ENCODE data around the gene SLC34A2. TPM values are rescaled to one million over a fixed set of nuclear protein-coding genes. Genes with fewer than 3 reads are reported as not detected.

SLC34A2 gene
- total RNA-seq, 1 experiment from 2014 or later: 1.7 TPM

GRCh38 chr4:25637581-25638220, 17.9 kb upstream of the SLC34A2 start (continued):
- TF ChIP-seq STAT6 (CRISPR knock-in tag; conservative IDR thresholded peaks at IDR 0.05; ENCODE audit: low read depth): no peak

GRCh38 chr4:25638221-25638601, 17.4 kb upstream of the SLC34A2 start:
- ATAC-seq (no peak), DNase-seq (ENCODE audit: low spot score) (no peak)
- CTCF ChIA-PET: no interaction called here
- no peak overlapping the region for H3K4me3 Mint-ChIP-seq
- no peaks in the 10 kb centered on the region for H3K36me3 Mint-ChIP-seq
- POLR2A ChIA-PET: interaction anchor here (0.6 kb wide), 1 partner anchor 24 kb away, joined by 3 read pairs; no protein-coding TSS in a partner anchor
- no peak for TF ChIP-seq AR (CRISPR knock-in tag; IDR thresholded peaks at IDR 0.05)
- no peak for TF ChIP-seq PREB (CRISPR knock-in tag; IDR thresholded peaks at IDR 0.05; ENCODE audit: borderline replicate concordance)
- H3K27me3 Mint-ChIP-seq (ENCODE audit: low read depth): peaks cover 2% of the 10 kb centered on the region; the same call in 1 of the 2 replicates
- H3K9me3 Mint-ChIP-seq: peaks cover 6% of the 10 kb centered on the region
- no peaks in the 10 kb centered on the region for H3K4me1 Mint-ChIP-seq
- no peak overlapping the region for H3K27ac Mint-ChIP-seq

GRCh38 chr4:25638806-25639205, 16.8 kb upstream of the SLC34A2 start:
- no peaks in the 10 kb centered on the region for H3K36me3 Mint-ChIP-seq
- no peak overlapping the region for H3K4me3 Mint-ChIP-seq
- H3K4me1 Mint-ChIP-seq: no peaks in the 10 kb centered on the region
- ATAC-seq: no peak
- ChIA-PET POLR2A (interaction anchor here (0.6 kb wide), 1 partner anchor 23 kb away, joined by 3 read pairs; no protein-coding TSS in a partner anchor), CTCF (no interaction called here)
- DNase-seq (ENCODE audit: low spot score): no peak
- peaks cover 5% of the 10 kb centered on the region for H3K9me3 Mint-ChIP-seq
- H3K27ac Mint-ChIP-seq: no peak overlapping the region
- H3K27me3 Mint-ChIP-seq (ENCODE audit: low read depth): peaks cover 2% of the 10 kb centered on the region; the same call in 1 of the 2 replicates
- TF ChIP-seq JAZF1 (CRISPR knock-in tag; IDR thresholded peaks at IDR 0.05) (no peak), ZSCAN18 (CRISPR knock-in tag; IDR thresholded peaks at IDR 0.05) (no peak)

GRCh38 chr4:25650311-25650710, 5.3 kb upstream of the SLC34A2 start:
- Mint-ChIP-seq H3K27me3 (ENCODE audit: low read depth) (peaks cover 18% of the 10 kb centered on the region), H3K4me1 (peaks cover 11% of the 10 kb centered on the region), H3K4me3 (no peak overlapping the region), H3K9me3 (no peaks in the 10 kb centered on the region), H3K27ac (no peak overlapping the region), H3K36me3 (no peaks in the 10 kb centered on the region)
- POLR2A ChIA-PET: no interaction called here
- ATAC-seq (no peak), DNase-seq (ENCODE audit: low spot score) (no peak)
- TF ChIP-seq CDX4 (CRISPR knock-in tag; IDR thresholded peaks at IDR 0.05; ENCODE audit: borderline replicate concordance) (no peak), MAX (CRISPR knock-in tag; IDR thresholded peaks at IDR 0.05) (no peak), ZNF281 (CRISPR knock-in tag; IDR thresholded peaks at IDR 0.05) (no peak), NFATC4 (CRISPR knock-in tag; IDR thresholded peaks at IDR 0.05) (no peak), GTF2I (CRISPR knock-in tag; conservative IDR thresholded peaks at IDR 0.05) (no peak), GABPB1 (CRISPR knock-in tag; IDR thresholded peaks at IDR 0.05) (no peak)
- CTCF ChIA-PET: interaction anchor here (1.0 kb wide), 1 partner anchor 209 kb away, joined by 3 read pairs; no protein-coding TSS in a partner anchor

All from WTC11 (cell line).